Measurements from ENCODE around the gene ADAMTS17.

Gene ADAMTS17

GRCh38 chr15:99983886-99984286, 357.9 kb downstream of the ADAMTS17 start:
- Histone ChIP-seq H3K36me3 (ENCODE audit: insufficient read depth, low read length) (peaks cover 84% of the 10 kb centered on the region), H3K79me2 (ENCODE audit: insufficient read depth, low read length) (no peaks in the 10 kb centered on the region), H3K4me1 (ENCODE audit: insufficient read depth, low read length) (no peaks in the 10 kb centered on the region), H3K9ac (ENCODE audit: low read depth, low read length) (no peak overlapping the region), H3K27me3 (ENCODE audit: insufficient read depth, low read length, poor library complexity) (no peaks in the 10 kb centered on the region), H2AFZ (ENCODE audit: low read depth, low read length) (no peak overlapping the region), H4K20me1 (ENCODE audit: insufficient read depth, low read length) (no peaks in the 10 kb centered on the region; the same call in 1 of the 2 replicates), H3K9me3 (ENCODE audit: insufficient read depth, low read length, severe bottlenecking) (peaks cover 4% of the 10 kb centered on the region), H3K27ac (ENCODE audit: low read length) (no peak overlapping the region), H3K4me2 (ENCODE audit: insufficient read depth, low read length) (no peak overlapping the region), H3K4me3 (ENCODE audit: low read depth in 1 of 2, low read length in 2 of 2) (no peak overlapping the region)
- ATAC-seq (ENCODE audit: insufficient read depth, low read depth): no peak
- TF ChIP-seq CTCF (IDR thresholded peaks at IDR 0.05; ENCODE audit: borderline replicate concordance, extremely low read depth, low read length, poor library complexity, severe bottlenecking) (no peak), EZH2 (IDR thresholded peaks at IDR 0.05; ENCODE audit: borderline replicate concordance, low read depth, low read length, severe bottlenecking) (no peak)
- no peak for DNase-seq

- no peak for ATAC-seq (ENCODE audit: insufficient read depth, low read depth)
- Histone ChIP-seq H3K36me3 (ENCODE audit: insufficient read depth, low read length) (peaks cover 82% of the 10 kb centered on the region), H3K27ac (ENCODE audit: low read length) (no peak overlapping the region), H3K4me1 (ENCODE audit: insufficient read depth, low read length) (no peaks in the 10 kb centered on the region), H3K4me3 (ENCODE audit: low read depth in 1 of 2, low read length in 2 of 2) (no peak overlapping the region), H3K4me2 (ENCODE audit: insufficient read depth, low read length) (no peak overlapping the region), H2AFZ (ENCODE audit: low read depth, low read length) (no peak overlapping the region), H3K9ac (ENCODE audit: low read depth, low read length) (no peak overlapping the region), H3K9me3 (ENCODE audit: insufficient read depth, low read length, severe bottlenecking) (no peaks in the 10 kb centered on the region), H4K20me1 (ENCODE audit: insufficient read depth, low read length) (no peaks in the 10 kb centered on the region; the same call in 1 of the 2 replicates), H3K79me2 (ENCODE audit: insufficient read depth, low read length) (no peaks in the 10 kb centered on the region), H3K27me3 (ENCODE audit: insufficient read depth, low read length, poor library complexity) (no peaks in the 10 kb centered on the region)
- TF ChIP-seq EZH2 (IDR thresholded peaks at IDR 0.05; ENCODE audit: borderline replicate concordance, low read depth, low read length, severe bottlenecking) (no peak), CTCF (IDR thresholded peaks at IDR 0.05; ENCODE audit: borderline replicate concordance, extremely low read depth, low read length, poor library complexity, severe bottlenecking) (no peak)
- no peak for DNase-seq
These were observed 358.4 kb downstream of the ADAMTS17 start for GRCh38 chr15:99983171-99983885.

GRCh38 chr15:99982662-99983061, 359.1 kb downstream of the ADAMTS17 start:
- H3K9ac ChIP-seq (ENCODE audit: low read depth, low read length): no peak overlapping the region
- H3K4me2 ChIP-seq (ENCODE audit: insufficient read depth, low read length): no peak overlapping the region
- no peak overlapping the region for H2AFZ ChIP-seq (ENCODE audit: low read depth, low read length)
- no peaks in the 10 kb centered on the region for H3K4me1 ChIP-seq (ENCODE audit: insufficient read depth, low read length)
- no peaks in the 10 kb centered on the region; the same call in 1 of the 2 replicates for H4K20me1 ChIP-seq (ENCODE audit: insufficient read depth, low read length)
- TF ChIP-seq CTCF (IDR thresholded peaks at IDR 0.05; ENCODE audit: borderline replicate concordance, extremely low read depth, low read length, poor library complexity, severe bottlenecking) (no peak), EZH2 (IDR thresholded peaks at IDR 0.05; ENCODE audit: borderline replicate concordance, low read depth, low read length, severe bottlenecking) (no peak)
- no peak overlapping the region for H3K27ac ChIP-seq (ENCODE audit: low read length)
- no peaks in the 10 kb centered on the region for H3K79me2 ChIP-seq (ENCODE audit: insufficient read depth, low read length)
- no peaks in the 10 kb centered on the region for H3K9me3 ChIP-seq (ENCODE audit: insufficient read depth, low read length, severe bottlenecking)
- DNase-seq (no peak), ATAC-seq (ENCODE audit: insufficient read depth, low read depth) (no peak)
- H3K4me3 ChIP-seq (ENCODE audit: low read depth in 1 of 2, low read length in 2 of 2): no peak overlapping the region
- H3K36me3 ChIP-seq (ENCODE audit: insufficient read depth, low read length): peaks cover 82% of the 10 kb centered on the region
- no peaks in the 10 kb centered on the region for H3K27me3 ChIP-seq (ENCODE audit: insufficient read depth, low read length, poor library complexity)
